GM21717 (cell line): ENCODE results near the gene POLD2.

Source experiments
- ATAC-seq: cut with Tn5 transposase; IDR thresholded peaks from one replicate; pipeline ENCODE4 v1.9.1; 2021; ENCODE audit warnings: mild to moderate bottlenecking, moderate library complexity; ENCODE audit not compliant: unreplicated experiment

POLD2 gene

DNA sequence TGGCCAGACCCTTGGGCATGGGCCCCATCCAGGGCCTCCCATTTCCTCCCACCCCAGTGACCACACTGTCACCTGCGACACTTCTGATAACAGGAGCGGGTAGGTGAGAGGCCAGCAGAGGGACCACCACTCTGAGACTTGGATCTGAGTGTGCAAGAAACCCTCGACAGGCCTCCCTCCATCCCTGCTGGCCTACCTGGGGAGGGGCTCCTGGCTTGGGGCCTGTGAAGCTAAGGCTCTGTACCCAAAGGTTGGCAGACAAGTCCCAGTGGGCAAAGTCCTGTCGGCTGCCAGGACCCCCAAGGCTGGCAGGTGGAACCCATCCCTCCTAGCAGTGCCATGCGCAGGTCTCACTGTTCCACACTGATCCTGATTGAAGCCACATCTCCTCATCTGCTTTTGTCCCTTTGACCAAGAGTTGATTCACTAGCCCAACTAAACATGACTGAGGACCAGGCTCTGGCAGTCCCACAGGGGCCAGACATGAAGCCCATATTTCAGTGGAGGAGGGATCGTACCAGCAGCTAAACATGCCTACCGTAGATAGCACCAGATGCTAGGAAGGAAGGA lies 56.8 kb downstream of the POLD2 start:
- no peak for ATAC-seq

DNA sequence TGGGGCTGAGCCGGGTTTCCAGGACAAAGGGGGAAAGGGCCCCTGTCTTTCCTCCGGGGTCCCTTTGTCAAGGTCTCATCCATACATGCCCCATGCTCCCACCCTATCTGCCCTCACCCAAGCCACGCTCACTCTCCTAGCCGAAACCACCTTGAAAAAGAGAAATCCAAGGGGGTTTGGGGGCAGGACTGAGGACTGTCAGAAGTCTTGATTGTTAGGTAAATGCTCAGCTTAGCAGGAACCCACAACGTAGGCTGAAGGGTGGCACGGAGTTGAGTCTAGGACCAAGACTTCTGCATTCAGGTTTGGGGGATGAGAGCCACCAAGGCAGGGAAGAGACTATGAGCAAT lies 57.3 kb downstream of the POLD2 start:
- ATAC-seq: no peak

DNA sequence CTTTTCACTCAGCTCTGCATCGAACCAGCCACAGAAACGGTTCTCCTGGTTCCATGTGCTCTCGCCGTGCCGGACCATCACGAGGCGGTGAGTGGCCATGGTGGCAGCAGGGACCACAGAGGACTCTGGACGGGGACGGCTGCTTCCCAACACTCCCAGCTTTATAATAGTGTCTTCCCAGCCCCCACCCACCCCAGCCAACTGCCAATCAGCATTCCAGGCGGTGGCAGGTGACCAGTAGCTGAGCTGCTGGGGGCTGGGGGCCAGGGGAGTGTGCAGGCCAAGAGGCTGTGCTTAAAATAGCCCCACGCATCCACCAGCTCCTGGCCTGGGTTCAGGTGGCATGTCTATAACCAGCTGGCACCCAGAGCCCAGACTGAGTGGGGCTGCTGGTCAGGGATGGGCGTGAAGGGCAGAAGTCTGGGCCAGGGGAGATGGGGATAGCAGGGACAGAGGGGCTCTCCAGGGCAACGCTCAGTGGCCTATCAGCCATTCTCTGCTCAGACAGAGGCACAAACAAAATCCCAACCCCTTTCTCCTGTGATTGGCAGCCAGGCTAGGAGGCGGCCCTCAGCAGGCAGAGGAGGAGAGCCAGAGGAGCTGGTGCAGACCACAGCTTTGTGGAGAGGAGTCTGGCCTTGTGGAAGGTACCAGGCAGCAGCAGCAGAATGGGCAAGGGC lies 57.8 kb downstream of the POLD2 start, which contains the start of gene PGAM2:
TSS of gene PGAM2 (minus strand) at position 137 of the 680 bp plus-strand sequence. CDS start at position 99, 38 bp downstream.
- no peak for ATAC-seq

DNA sequence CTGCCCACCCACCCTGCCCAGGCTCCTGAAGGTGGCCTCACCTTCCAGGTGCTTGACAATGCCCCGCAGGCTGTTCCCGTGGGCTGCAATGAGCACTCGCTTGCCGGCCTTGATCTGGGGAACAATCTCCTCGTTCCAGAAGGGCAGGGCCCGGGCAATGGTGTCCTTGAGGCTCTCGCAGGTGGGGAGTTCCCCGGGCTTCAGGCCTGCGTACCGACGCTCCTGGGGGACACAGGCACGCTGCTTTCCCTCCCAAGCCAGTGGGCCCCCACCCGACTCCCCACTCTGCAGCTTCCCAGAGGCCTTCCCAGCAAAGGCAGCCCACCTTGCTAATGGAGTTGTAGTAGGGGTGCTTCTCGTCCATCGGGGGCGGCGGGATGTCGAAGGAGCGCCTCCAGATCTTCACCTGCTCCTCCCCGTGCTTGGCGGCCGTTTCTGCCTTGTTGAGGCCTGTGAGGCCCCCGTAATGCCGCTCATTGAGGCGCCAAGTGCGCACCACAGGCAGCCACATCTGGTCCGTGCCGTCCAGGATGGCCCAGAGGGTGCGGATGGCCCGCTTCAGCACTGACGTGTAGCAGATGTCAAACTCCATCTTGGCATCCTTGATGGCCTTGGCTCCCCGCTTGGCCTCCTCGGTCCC lies 58.4 kb downstream of the POLD2 start:
- ATAC-seq: no peak
